Mammary epithelial cell (primary cell): ENCODE results near the gene EP300.

Experiments used
- CTCF ChIP-seq, 2 donors: IDR thresholded peaks in 1 of 2; conservative IDR thresholded peaks in 1 of 2; 2 replicates each; pipeline ENCODE4 v1.5.1; 2011 to 2012; ENCODE audit warnings: inconsistent platforms in 2 of 2, low read length in 2 of 2, mild to moderate bottlenecking in 2 of 2, control low read depth in 1 of 2, low read depth in 1 of 2; ENCODE audit not compliant: insufficient read depth in 1 of 2; ENCODE audit errors: extremely low read depth in 1 of 2
- EZH2 ChIP-seq: IDR thresholded peaks from 2 replicates; pipeline ENCODE4 v1.6.1; 2012; ENCODE audit warnings: low read length, inconsistent platforms, borderline replicate concordance

DNA sequence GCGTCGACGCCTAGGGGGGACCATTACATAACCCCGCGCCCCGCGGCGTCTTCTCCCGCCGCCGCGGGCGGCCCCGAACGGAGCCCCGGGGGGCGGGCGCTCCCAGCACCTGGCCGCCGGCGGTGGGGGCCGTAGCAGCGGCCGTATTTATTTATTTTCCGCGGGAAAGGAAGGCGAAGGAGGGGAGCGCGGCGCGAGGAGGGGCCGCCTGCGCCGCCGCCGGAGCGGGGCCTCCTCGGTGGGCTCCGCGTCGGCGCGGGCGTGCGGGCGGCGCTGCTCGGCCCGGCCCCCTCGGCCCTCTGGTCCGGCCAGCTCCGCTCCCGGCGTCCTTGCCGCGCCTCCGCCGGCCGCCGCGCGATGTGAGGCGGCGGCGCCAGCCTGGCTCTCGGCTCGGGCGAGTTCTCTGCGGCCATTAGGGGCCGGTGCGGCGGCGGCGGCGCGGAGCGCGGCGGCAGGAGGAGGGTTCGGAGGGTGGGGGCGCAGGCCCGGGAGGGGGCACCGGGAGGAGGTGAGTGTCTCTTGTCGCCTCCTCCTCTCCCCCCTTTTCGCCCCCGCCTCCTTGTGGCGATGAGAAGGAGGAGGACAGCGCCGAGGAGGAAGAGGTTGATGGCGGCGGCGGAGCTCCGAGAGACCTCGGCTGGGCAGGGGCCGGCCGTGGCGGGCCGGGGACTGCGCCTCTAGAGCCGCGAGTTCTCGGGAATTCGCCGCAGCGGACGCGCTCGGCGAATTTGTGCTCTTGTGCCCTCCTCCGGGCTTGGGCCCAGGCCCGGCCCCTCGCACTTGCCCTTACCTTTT, at the start of gene EP300:
- TF ChIP-seq CTCF (conservative IDR thresholded peaks at IDR 0.05 in 1 of 2, IDR thresholded peaks at IDR 0.05 in 1 of 2; ENCODE audit: extremely low read depth in 1 of 2, insufficient read depth in 1 of 2, low read depth in 1 of 2, low read length in 2 of 2): peak in 1 of 2 donors; percentile 33
- TF ChIP-seq EZH2: no peak
